Loucy (cell line): Measurements from ENCODE around the gene DCXR.

Source experiments
- EZH2phosphoT487 ChIP-seq: fragments of 200-600 bp; IDR thresholded peaks from 2 replicates; pipeline ENCODE4 v1.6.1; 2018; ENCODE audit warnings: antibody characterized with exemption, mild to moderate bottlenecking, moderate library complexity, borderline replicate concordance
- TF ChIP-seq, protein P1 (sequence below): fragments of 200-600 bp; sonication (generic); conservative IDR thresholded peaks from 2 replicates; pipeline ENCODE4 v1.5.1; 2014; ENCODE audit warnings: mild to moderate bottlenecking, antibody characterized with exemption, low read length

DNA sequence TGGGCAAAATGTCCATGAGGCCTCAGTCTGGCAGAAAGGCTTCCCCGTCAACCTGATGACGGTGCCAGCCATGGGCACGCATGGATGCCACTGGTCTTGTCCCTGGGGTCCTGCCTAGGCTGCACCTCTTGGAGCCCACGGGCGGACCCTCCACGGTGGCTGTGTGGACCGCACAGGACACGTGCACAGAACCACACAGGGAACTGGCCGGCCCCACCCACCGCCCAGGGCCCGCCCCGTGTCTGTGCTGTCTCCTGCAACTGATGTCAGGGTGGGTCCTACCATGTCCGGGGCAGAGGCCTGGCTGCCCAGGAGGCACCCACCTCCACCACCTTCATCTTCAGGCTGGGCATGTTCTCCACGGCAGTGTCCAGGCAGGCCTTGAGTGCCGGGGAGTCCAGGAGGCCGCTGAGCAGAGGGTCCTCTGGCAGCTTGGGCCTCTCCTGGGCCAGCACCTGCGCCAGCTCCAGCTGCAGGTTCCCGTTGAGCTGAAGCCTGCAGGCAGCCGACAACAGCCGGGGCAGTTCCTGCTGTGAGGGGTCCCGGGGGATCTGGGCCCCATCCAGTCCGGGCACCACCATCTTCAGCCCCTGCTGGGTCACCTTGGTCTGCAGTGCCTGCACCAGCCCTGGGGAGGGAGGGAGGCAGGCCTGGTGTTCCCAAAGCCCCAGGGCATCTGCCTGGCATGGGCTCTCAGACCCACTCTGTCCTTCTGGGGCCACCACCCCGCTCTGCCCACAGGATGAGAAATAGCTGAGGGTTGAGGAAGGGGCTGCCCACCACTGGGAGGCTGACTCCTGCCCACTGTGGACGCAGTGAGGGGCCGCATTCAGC is 48.7 kb upstream of the DCXR start:
- TF ChIP-seq, protein P1, sequence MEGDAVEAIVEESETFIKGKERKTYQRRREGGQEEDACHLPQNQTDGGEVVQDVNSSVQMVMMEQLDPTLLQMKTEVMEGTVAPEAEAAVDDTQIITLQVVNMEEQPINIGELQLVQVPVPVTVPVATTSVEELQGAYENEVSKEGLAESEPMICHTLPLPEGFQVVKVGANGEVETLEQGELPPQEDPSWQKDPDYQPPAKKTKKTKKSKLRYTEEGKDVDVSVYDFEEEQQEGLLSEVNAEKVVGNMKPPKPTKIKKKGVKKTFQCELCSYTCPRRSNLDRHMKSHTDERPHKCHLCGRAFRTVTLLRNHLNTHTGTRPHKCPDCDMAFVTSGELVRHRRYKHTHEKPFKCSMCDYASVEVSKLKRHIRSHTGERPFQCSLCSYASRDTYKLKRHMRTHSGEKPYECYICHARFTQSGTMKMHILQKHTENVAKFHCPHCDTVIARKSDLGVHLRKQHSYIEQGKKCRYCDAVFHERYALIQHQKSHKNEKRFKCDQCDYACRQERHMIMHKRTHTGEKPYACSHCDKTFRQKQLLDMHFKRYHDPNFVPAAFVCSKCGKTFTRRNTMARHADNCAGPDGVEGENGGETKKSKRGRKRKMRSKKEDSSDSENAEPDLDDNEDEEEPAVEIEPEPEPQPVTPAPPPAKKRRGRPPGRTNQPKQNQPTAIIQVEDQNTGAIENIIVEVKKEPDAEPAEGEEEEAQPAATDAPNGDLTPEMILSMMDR = no peak
- no peak for TF ChIP-seq EZH2phosphoT487
